Measurements from ENCODE around the gene MEF2C. TPM values are rescaled to one million over a fixed set of nuclear protein-coding genes. Genes with fewer than 3 reads are reported as not detected.
"Not testable (repeated sequence)": the region's sequence is repeated elsewhere in the genome, so short reads cannot be mapped to it uniquely, and the experiment has no call there.

The MEF2C gene
- total and polyA plus RNA-seq, 4 donors: 27.4 to 77.9 (median 46.3) TPM

GRCh38 chr5:88803309-88803708 is 79.7 kb downstream of the MEF2C start:
- H3K36me3 ChIP-seq (ENCODE audit: control insufficient read depth, insufficient read depth, low read length): no peaks in the 10 kb centered on the region
- DNase-seq (ENCODE audit: low read depth in 4 of 6, low spot score in 6 of 6): no peak
- peaks cover 3% of the 10 kb centered on the region for H3K4me1 ChIP-seq (ENCODE audit: control insufficient read depth, insufficient read depth, low read length)
- H3K27me3 ChIP-seq (ENCODE audit: control insufficient read depth, insufficient read depth, low read length): no peaks in the 10 kb centered on the region
- WGBS (ENCODE audit: insufficient coverage): no CpG with 5 or more reads among the region's 1 CpG
- no peaks in the 10 kb centered on the region for H3K9me3 ChIP-seq (ENCODE audit: control insufficient read depth, insufficient read depth, low read length)
- H3K4me3 ChIP-seq (ENCODE audit: low read depth, low read length): no peak overlapping the region
- H3K27ac ChIP-seq (ENCODE audit: low read depth, low read length): no peak overlapping the region

DNA sequence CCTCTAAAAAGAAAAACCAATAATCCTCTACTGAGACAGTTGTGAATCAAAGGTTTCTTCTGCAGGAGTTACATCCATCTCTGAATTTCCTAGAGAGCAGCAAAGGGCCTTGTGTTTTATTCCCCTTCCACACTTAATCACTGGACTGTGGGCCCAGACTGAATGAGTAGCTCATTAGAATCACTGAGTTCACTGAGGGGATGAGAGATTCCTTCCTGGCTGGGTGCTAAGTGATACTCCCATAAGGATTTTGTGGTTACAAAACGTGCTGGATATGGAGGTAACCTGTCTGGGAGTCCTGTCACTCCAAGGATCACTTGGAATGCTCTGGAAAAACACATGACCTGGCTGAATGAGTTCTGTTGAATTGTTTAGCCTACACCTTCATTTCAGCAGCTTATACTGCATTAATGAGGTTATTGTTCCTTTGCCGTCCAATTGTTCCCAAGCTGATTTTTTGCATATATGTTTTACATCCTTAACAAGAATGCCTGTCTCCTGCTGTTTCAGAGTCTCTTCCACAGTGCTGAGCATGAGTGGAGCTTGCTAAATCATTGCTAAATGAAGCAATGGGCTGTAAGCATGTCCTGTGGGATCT is 82.9 kb downstream of the MEF2C start:
- H3K27ac ChIP-seq (ENCODE audit: low read depth, low read length): no peak overlapping the region
- H3K9me3 ChIP-seq (ENCODE audit: control insufficient read depth, insufficient read depth, low read length): no peaks in the 10 kb centered on the region
- no CpG with 5 or more reads among the region's 2 CpGs for WGBS (ENCODE audit: insufficient coverage)
- H3K36me3 ChIP-seq (ENCODE audit: control insufficient read depth, insufficient read depth, low read length): no peaks in the 10 kb centered on the region
- DNase-seq (ENCODE audit: low read depth in 4 of 6, low spot score in 6 of 6): peak in 1 of 6 donors; percentile 47
- H3K4me3 ChIP-seq (ENCODE audit: low read depth, low read length): no peak overlapping the region
- no peaks in the 10 kb centered on the region for H3K27me3 ChIP-seq (ENCODE audit: control insufficient read depth, insufficient read depth, low read length)
- H3K4me1 ChIP-seq (ENCODE audit: control insufficient read depth, insufficient read depth, low read length): peaks cover 3% of the 10 kb centered on the region

GRCh38 chr5:88798933-88799332 is 84.1 kb downstream of the MEF2C start:
- not testable (repeated sequence) for H3K36me3 ChIP-seq (ENCODE audit: control insufficient read depth, insufficient read depth, low read length); H3K4me1 ChIP-seq (ENCODE audit: control insufficient read depth, insufficient read depth, low read length); H3K9me3 ChIP-seq (ENCODE audit: control insufficient read depth, insufficient read depth, low read length); H3K27ac ChIP-seq (ENCODE audit: low read depth, low read length); H3K4me3 ChIP-seq (ENCODE audit: low read depth, low read length); DNase-seq (ENCODE audit: low read depth in 4 of 6, low spot score in 6 of 6); H3K27me3 ChIP-seq (ENCODE audit: control insufficient read depth, insufficient read depth, low read length)
- 97% methylated on average over 5 of the region's 7 CpGs for WGBS (ENCODE audit: insufficient coverage)

GRCh38 chr5:88793797-88794196 is 89.2 kb downstream of the MEF2C start:
- no CpG with 5 or more reads among the region's 3 CpGs for WGBS (ENCODE audit: insufficient coverage)
- H3K27ac ChIP-seq (ENCODE audit: low read depth, low read length); H3K4me1 ChIP-seq (ENCODE audit: control insufficient read depth, insufficient read depth, low read length); DNase-seq (ENCODE audit: low read depth in 4 of 6, low spot score in 6 of 6); H3K4me3 ChIP-seq (ENCODE audit: low read depth, low read length); H3K9me3 ChIP-seq (ENCODE audit: control insufficient read depth, insufficient read depth, low read length); H3K27me3 ChIP-seq (ENCODE audit: control insufficient read depth, insufficient read depth, low read length); H3K36me3 ChIP-seq (ENCODE audit: control insufficient read depth, insufficient read depth, low read length): not testable (repeated sequence)

GRCh38 chr5:88792144-88792840 is 90.7 kb downstream of the MEF2C start:
- Histone ChIP-seq H3K27ac (ENCODE audit: low read depth, low read length) (no peak overlapping the region), H3K4me1 (ENCODE audit: control insufficient read depth, insufficient read depth, low read length) (no peaks in the 10 kb centered on the region), H3K27me3 (ENCODE audit: control insufficient read depth, insufficient read depth, low read length) (no peaks in the 10 kb centered on the region), H3K9me3 (ENCODE audit: control insufficient read depth, insufficient read depth, low read length) (no peaks in the 10 kb centered on the region), H3K4me3 (ENCODE audit: low read depth, low read length) (no peak overlapping the region), H3K36me3 (ENCODE audit: control insufficient read depth, insufficient read depth, low read length) (no peaks in the 10 kb centered on the region)
- no peak for DNase-seq (ENCODE audit: low read depth in 4 of 6, low spot score in 6 of 6)
- no CpG with 5 or more reads among the region's 2 CpGs for WGBS (ENCODE audit: insufficient coverage)

- WGBS (ENCODE audit: insufficient coverage): 100% methylated on average over 2 of the region's 3 CpGs
- no peaks in the 10 kb centered on the region for H3K36me3 ChIP-seq (ENCODE audit: control insufficient read depth, insufficient read depth, low read length)
- no peaks in the 10 kb centered on the region for H3K27me3 ChIP-seq (ENCODE audit: control insufficient read depth, insufficient read depth, low read length)
- H3K9me3 ChIP-seq (ENCODE audit: control insufficient read depth, insufficient read depth, low read length): no peaks in the 10 kb centered on the region
- H3K4me1 ChIP-seq (ENCODE audit: control insufficient read depth, insufficient read depth, low read length): no peaks in the 10 kb centered on the region
- H3K4me3 ChIP-seq (ENCODE audit: low read depth, low read length): no peak overlapping the region
- no peak for DNase-seq (ENCODE audit: low read depth in 4 of 6, low spot score in 6 of 6)
- H3K27ac ChIP-seq (ENCODE audit: low read depth, low read length): no peak overlapping the region
Measured at GRCh38 chr5:88787856-88788255, 95.1 kb downstream of the MEF2C start.

DNA sequence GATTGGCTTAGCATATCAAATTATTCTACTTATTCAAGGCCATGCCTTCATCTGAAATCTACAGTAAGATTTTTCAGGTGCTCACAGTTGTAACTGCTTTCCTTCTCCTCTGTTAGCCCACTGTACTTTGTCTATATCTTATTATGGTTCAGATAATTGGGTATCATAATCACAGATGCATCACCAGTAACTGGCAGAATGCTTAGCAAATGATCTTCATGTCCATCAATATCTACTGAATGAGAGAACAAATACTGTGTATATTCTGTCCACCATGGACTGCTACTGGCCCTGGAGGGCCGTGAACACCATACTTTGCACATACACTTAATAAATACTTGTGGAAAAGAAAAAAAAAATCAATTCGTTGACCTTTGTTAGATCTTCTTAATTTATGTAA is 96.2 kb downstream of the MEF2C start:
- no peaks in the 10 kb centered on the region for H3K4me1 ChIP-seq (ENCODE audit: control insufficient read depth, insufficient read depth, low read length)
- no peak for DNase-seq (ENCODE audit: low read depth in 4 of 6, low spot score in 6 of 6)
- no peak overlapping the region for H3K4me3 ChIP-seq (ENCODE audit: low read depth, low read length)
- H3K9me3 ChIP-seq (ENCODE audit: control insufficient read depth, insufficient read depth, low read length): no peaks in the 10 kb centered on the region
- H3K36me3 ChIP-seq (ENCODE audit: control insufficient read depth, insufficient read depth, low read length): no peaks in the 10 kb centered on the region
- no CpG with 5 or more reads among the region's 2 CpGs for WGBS (ENCODE audit: insufficient coverage)
- no peaks in the 10 kb centered on the region for H3K27me3 ChIP-seq (ENCODE audit: control insufficient read depth, insufficient read depth, low read length)
- H3K27ac ChIP-seq (ENCODE audit: low read depth, low read length): no peak overlapping the region

GRCh38 chr5:88785746-88786565 is 97.0 kb downstream of the MEF2C start:
- Histone ChIP-seq H3K4me3 (ENCODE audit: low read depth, low read length) (no peak overlapping the region), H3K4me1 (ENCODE audit: control insufficient read depth, insufficient read depth, low read length) (no peaks in the 10 kb centered on the region), H3K27ac (ENCODE audit: low read depth, low read length) (peak overlapping the region; percentile 70), H3K9me3 (ENCODE audit: control insufficient read depth, insufficient read depth, low read length) (no peaks in the 10 kb centered on the region), H3K27me3 (ENCODE audit: control insufficient read depth, insufficient read depth, low read length) (no peaks in the 10 kb centered on the region), H3K36me3 (ENCODE audit: control insufficient read depth, insufficient read depth, low read length) (no peaks in the 10 kb centered on the region)
- no CpG with 5 or more reads among the region's 7 CpGs for WGBS (ENCODE audit: insufficient coverage)
- DNase-seq (ENCODE audit: low read depth in 4 of 6, low spot score in 6 of 6): peak in 2 of 6 donors; percentile 62 to 87

DNA sequence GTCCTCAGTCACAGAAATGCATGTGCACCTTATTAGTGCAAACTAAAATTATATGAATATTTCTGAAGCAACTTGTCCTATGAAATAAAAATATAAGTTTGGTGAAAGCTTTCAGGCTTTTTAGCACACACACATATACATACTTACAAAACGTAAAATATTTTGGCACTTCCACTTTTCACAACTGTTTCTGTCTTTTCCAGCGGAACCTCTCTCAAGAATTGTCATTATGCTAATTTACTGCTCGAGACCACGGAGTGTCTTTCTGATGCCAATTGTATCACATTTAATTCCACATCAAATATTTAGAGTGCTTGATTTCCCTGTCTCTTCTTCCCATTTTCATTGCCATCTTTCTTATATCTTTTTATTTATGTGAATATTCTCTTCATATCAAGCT is 100.4 kb downstream of the MEF2C start:
- H3K36me3 ChIP-seq (ENCODE audit: control insufficient read depth, insufficient read depth, low read length): no peaks in the 10 kb centered on the region
- H3K4me1 ChIP-seq (ENCODE audit: control insufficient read depth, insufficient read depth, low read length): no peaks in the 10 kb centered on the region
- WGBS (ENCODE audit: insufficient coverage): no CpG with 5 or more reads among the region's 4 CpGs
- H3K9me3 ChIP-seq (ENCODE audit: control insufficient read depth, insufficient read depth, low read length): no peaks in the 10 kb centered on the region
- no peak overlapping the region for H3K27ac ChIP-seq (ENCODE audit: low read depth, low read length)
- no peak overlapping the region for H3K4me3 ChIP-seq (ENCODE audit: low read depth, low read length)
- DNase-seq (ENCODE audit: low read depth in 4 of 6, low spot score in 6 of 6): no peak
- H3K27me3 ChIP-seq (ENCODE audit: control insufficient read depth, insufficient read depth, low read length): no peaks in the 10 kb centered on the region
